GM12874 (cell line): ENCODE data around the gene CDH13.

Experiments
- TF ChIP-seq, protein P1 (sequence below): IDR thresholded peaks from 2 replicates; pipeline ENCODE4 v1.5.1; 2011; ENCODE audit warnings: low read depth, mild to moderate bottlenecking, control low read depth, low read length, moderate library complexity; ENCODE audit not compliant: insufficient read depth

Gene CDH13

DNA sequence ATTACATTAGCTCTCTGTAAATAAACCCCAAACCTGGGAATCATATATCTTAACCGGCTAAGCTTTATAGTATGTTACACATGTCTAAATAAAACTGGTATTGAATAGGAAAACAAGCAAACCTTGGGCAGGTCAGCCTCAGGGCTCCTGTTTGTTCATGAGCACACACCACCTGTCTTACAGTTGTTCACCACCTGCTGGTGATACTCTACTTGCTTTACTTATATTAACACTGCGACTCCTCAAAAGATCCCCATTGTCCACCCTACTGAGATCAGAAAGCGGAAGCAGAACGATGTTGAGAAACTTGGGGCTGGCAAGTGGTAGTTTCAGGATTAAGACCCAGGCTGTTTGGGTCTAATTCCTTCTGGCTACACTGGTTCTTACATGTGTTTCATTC is 16.4 kb downstream of the CDH13 start:
- TF ChIP-seq, protein P1, sequence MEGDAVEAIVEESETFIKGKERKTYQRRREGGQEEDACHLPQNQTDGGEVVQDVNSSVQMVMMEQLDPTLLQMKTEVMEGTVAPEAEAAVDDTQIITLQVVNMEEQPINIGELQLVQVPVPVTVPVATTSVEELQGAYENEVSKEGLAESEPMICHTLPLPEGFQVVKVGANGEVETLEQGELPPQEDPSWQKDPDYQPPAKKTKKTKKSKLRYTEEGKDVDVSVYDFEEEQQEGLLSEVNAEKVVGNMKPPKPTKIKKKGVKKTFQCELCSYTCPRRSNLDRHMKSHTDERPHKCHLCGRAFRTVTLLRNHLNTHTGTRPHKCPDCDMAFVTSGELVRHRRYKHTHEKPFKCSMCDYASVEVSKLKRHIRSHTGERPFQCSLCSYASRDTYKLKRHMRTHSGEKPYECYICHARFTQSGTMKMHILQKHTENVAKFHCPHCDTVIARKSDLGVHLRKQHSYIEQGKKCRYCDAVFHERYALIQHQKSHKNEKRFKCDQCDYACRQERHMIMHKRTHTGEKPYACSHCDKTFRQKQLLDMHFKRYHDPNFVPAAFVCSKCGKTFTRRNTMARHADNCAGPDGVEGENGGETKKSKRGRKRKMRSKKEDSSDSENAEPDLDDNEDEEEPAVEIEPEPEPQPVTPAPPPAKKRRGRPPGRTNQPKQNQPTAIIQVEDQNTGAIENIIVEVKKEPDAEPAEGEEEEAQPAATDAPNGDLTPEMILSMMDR: no peak

DNA sequence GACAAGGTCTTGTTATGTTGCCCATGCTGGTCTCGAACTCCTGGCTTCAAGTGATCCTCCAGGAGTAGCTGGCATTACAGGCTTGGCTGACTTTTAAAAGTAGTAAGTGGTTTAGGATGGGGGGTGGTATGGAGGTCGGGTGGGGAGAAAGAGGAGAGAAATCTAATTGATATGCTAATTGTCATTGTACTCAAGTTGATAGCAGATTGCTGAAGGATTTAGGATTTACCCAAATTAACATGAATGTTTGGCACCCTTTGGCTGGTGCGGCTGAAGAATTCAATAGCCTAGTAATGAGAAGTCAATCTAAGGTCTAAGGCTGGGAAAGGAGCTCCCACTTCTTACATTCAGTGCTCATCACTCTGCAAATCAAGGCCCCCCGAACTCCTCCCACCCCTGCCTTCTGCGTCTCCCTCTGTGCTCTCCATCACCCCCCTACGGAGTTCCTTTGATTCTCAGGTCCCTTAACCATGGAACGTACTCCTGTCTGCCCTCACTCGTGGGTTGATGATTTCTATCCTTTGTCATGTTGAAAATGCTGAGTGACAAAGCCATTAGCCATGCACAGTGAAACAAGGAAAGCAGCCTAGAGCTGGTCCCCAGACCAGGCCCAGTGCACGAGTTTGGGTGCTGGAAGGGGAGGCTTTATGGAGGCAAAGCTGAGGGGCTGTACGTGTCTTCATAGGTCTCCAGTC is 17.3 kb downstream of the CDH13 start:
- TF ChIP-seq, protein P1: no peak

DNA sequence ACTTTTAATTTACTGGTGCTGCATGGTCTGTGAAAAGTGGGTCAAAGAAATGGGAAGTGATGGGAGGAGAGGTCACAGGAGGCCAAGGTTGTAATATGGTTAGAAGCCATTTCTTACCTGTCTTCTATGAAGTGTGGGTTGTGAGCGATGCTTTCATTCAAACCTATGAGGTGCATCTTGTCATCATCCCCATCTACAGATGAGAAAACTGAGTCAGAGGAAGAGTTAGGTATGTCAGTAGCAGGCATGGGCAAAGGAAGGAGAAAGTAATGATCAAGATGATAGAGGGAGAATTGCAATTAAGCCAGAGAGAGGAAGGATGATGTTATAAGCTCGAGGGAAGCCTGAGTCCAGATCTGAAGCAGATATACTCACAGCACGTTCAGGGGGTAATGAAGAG is 19.7 kb downstream of the CDH13 start:
- TF ChIP-seq, protein P1: no peak

DNA sequence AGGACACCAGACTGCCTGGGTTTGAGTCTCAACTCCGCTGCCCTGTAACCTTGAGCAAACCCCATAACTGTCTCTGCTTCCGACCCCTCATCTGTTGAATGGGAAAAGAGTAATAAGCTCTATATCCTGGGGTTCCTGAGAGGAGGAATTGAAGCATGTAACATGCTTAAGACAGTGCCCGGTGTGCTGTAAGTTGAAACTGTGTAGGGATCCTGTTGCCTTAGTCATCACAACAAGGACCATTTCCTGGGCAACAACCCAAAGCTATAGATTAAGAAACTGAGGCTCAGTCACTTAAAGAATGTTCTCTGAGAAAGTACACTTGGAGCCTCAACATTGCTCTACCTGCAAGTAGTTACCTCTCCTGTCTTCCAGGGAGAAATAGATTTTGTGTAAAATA is 23.0 kb downstream of the CDH13 start:
- TF ChIP-seq, protein P1: no peak

DNA sequence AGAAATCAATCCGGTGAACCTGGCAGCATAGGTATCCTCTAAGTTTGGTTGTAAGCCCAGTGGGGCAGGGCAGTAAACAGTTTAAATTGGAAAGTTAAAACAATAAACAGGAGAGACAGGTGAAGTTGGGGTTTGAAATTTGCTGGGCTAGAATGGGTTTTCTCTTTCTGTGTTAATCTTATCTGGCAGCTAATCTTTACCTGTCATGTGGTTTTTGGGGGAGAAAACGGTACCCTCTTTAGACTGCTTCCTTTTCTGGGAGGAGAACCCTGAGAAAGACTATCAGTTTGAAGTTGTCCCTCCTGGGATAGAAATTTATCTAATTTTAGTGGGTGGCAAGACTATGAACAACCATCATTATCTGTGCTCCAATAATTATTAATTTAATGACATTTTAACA is 24.0 kb downstream of the CDH13 start:
- TF ChIP-seq, protein P1: no peak

DNA sequence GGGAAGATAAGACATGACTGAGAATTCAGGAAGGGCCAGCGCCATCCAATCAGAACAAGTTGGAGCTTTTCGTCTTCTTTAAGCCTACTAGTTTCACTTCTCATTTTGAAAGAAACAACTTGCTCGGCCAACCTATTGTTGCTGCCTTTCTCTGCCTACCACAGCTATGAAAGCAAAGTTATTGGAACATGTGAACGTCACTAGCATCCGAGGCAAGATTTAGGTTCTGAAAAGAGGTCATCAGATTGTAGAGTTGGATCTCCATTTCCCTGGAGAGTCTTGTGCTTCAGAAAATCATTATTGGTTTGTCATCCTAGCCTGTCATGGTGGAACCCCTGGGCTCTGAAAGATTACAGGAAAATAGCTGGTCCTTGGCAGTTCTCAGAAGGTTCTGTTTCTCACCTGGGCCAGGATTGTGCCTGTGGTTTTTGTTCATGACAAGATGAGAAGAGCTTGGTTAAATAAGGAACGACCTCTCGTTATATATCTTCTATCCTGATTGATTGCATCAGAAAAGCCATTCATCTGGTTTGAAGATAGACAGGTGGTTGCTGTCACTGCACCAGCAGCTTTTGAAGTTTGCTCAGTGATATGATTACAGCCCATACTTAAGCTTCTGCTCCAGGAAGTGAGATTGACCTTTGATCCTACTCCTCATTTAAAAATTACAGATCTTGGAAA is 25.3 kb downstream of the CDH13 start:
- TF ChIP-seq, protein P1: no peak

DNA sequence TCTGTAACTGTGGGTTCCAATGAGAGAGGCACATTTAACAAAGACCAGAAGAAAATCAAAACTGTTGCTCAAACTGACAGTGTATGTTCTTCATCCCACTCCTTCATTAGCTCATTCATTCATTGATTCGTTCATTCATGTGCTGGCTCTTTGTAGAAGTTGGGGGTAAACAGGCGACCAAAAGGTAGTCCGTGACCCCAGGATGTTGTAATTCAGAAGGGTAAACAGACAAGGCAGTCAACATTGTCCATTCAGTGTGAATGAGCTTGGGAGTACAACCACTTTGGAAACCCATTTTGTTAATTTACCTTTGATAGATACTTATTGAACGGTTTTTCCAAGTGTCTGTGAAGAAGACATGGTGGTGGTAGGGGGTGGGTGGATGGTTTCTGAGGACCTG is 26.1 kb downstream of the CDH13 start:
- TF ChIP-seq, protein P1: no peak
